ENCODE measurements around the gene TRMT61A. TPM values are rescaled to one million over a fixed set of nuclear protein-coding genes. Genes with fewer than 3 reads are reported as not detected.

Gene TRMT61A
- total RNA-seq, 1 donor from 2014 or later: 21.8 TPM

- DNase-seq: no peak
- Mint-ChIP-seq H3K4me1 (peaks cover 62% of the 10 kb centered on the region), H3K27me3 (no peaks in the 10 kb centered on the region), H3K27ac (peak overlapping the region; percentile 96), H3K4me3 (no peak overlapping the region), H3K9me3 (no peaks in the 10 kb centered on the region), H3K36me3 (ENCODE audit: low read depth) (peaks cover 8% of the 10 kb centered on the region)
- TF ChIP-seq CTCF (IDR thresholded peaks at IDR 0.05): no peak
- ChIA-PET CTCF (interaction anchor here (3.3 kb wide), 1 partner anchor 8 kb away, joined by 16 read pairs; no protein-coding TSS in a partner anchor), POLR2A (interaction anchor here (0.6 to 1.7 kb wide), 8 partner anchors 8 to 192 kb away, joined by 3 to 15 read pairs (median 5); partner anchors contain the start of genes BAG5, COA8, EIF5 and KLC1)
- no peak for ATAC-seq (ENCODE audit: low read depth)
- intact Hi-C loops (cut with micrococcal nuclease): loop anchor here (10.0 kb wide), 2 partner anchors 192 to 762 kb away; partner anchors contain the start of gene EIF5
These were observed 2.6 kb upstream of the TRMT61A start for GRCh38 chr14:103526247-103526913.

DNA sequence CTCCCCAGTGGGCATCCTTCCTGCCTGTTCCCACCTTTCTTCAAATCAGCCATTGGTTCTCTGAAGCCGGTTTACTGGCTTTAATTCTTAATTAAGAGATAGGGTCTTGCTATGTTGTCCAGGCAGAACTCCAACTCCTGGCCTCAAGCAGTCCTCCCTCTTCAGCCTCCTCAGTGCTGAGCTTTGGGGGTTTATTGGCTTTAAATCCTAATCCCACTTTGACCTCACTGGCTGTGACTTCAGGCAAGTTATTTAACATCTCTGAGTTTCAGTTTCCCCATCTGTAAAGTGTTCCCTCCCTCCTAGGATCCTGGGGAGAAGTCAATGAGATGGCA is 2.1 kb upstream of the TRMT61A start:
- Mint-ChIP-seq H3K27me3 (no peaks in the 10 kb centered on the region), H3K9me3 (no peaks in the 10 kb centered on the region), H3K4me3 (peak overlapping the region; percentile 92), H3K27ac (peak overlapping the region; percentile 96), H3K4me1 (peaks cover 66% of the 10 kb centered on the region), H3K36me3 (ENCODE audit: low read depth) (peaks cover 12% of the 10 kb centered on the region)
- ATAC-seq (ENCODE audit: low read depth) (no peak), DNase-seq (no peak)
- intact Hi-C loops (cut with micrococcal nuclease): loop anchor here (1.0 to 10.0 kb wide), 4 partner anchors 35 to 762 kb away; partner anchors contain the start of genes BAG5, COA8, EIF5 and KLC1
- POLR2A ChIA-PET: interaction anchor here (0.6 to 1.7 kb wide), 9 partner anchors 8 to 193 kb away, joined by 3 to 15 read pairs (median 4); partner anchors contain the start of genes BAG5, COA8, EIF5 and KLC1
- TF ChIP-seq CTCF (IDR thresholded peaks at IDR 0.05): no peak
- CTCF ChIA-PET: interaction anchor here (1.1 to 3.3 kb wide), 2 partner anchors 8 to 20 kb away, joined by 3 to 16 read pairs; no protein-coding TSS in a partner anchor

DNA sequence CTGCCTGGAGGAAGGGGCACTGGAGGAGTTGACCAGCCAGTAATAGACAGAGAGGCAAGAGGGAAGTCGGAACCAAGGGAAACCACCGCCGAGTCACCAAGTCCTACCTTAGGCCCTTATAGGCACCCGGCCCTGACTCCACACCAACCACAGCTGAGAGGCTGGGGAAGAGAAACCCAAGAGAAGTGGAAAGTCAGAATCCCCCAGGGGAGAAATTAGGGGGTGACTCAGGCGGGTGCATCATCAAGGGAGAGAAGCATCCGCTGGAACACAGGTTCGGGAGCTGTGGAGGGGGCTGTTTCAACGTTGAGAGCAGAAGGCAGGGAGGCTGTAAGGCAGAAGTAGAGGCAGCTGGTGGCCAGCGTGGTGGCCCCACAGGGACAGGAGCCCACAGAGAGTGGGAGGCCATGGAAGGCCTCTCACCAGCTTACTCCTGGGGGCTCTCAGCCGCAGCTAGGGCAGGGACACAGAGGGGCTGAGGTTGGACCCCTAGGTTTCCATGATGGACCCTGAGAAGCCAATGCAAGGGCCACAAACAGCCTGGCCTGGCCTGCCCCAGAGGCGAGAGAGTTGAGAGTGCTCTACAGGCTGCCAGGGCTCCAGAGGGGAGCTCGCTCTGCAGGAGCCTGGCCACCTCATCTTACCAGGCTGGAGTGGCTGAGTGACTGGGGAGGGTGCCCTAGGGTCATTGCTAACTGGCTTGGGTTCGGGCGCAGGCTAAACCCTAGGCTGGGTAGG is 1.4 kb upstream of the TRMT61A start:
- Mint-ChIP-seq H3K27ac (peak overlapping the region; percentile 96), H3K9me3 (no peaks in the 10 kb centered on the region), H3K4me1 (peaks cover 66% of the 10 kb centered on the region), H3K27me3 (no peaks in the 10 kb centered on the region), H3K4me3 (peak overlapping the region; percentile 92), H3K36me3 (ENCODE audit: low read depth) (peaks cover 14% of the 10 kb centered on the region)
- DNase-seq (peak; percentile 70), ATAC-seq (ENCODE audit: low read depth) (peak; percentile 90)
- intact Hi-C loops (cut with micrococcal nuclease): loop anchor here (1.0 to 10.0 kb wide), 5 partner anchors 35 to 763 kb away; partner anchors contain the start of genes BAG5, COA8, EIF5 and KLC1
- POLR2A ChIA-PET: interaction anchor here (0.9 to 1.7 kb wide), 10 partner anchors 9 to 194 kb away, joined by 3 to 15 read pairs (median 4); partner anchors contain the start of genes BAG5, COA8, EIF5 and KLC1
- CTCF ChIA-PET: interaction anchor here (1.1 to 3.3 kb wide), 2 partner anchors 9 to 19 kb away, joined by 3 to 16 read pairs; no protein-coding TSS in a partner anchor
- no peak for TF ChIP-seq CTCF (IDR thresholded peaks at IDR 0.05)

GRCh38 chr14:103528146-103528586 is 830 bp upstream of the TRMT61A start:
- no peak for TF ChIP-seq CTCF (IDR thresholded peaks at IDR 0.05)
- peaks cover 66% of the 10 kb centered on the region for H3K4me1 Mint-ChIP-seq
- peak overlapping the region; percentile 92 for H3K4me3 Mint-ChIP-seq

More at GRCh38 chr14:103528146-103528586, 830 bp upstream of the TRMT61A start:
- ChIA-PET POLR2A (interaction anchor here (0.6 to 1.7 kb wide), 10 partner anchors 9 to 772 kb away, joined by 3 to 15 read pairs (median 3); partner anchors contain the start of genes BAG5, CDC42BPB, COA8 and EIF5), CTCF (interaction anchor here (1.1 to 3.3 kb wide), 2 partner anchors 10 to 19 kb away, joined by 3 to 16 read pairs; no protein-coding TSS in a partner anchor)
- Mint-ChIP-seq H3K36me3 (ENCODE audit: low read depth) (peaks cover 15% of the 10 kb centered on the region), H3K27ac (peak overlapping the region; percentile 96), H3K27me3 (no peaks in the 10 kb centered on the region), H3K9me3 (no peaks in the 10 kb centered on the region)
- intact Hi-C loops (cut with micrococcal nuclease): loop anchor here (2.0 to 10.0 kb wide), 3 partner anchors 143 to 763 kb away; partner anchors contain the start of genes EIF5 and MARK3
- DNase-seq (no peak), ATAC-seq (ENCODE audit: low read depth) (no peak)

Measured in activated B cell treated with CpG ODN at 0.5 μM for 24 hours (primary cell).